ENCODE results near the gene ANKRD11. TPM values are rescaled to one million over a fixed set of nuclear protein-coding genes. Genes with fewer than 3 reads are reported as not detected.

ANKRD11 gene
- total and polyA plus RNA-seq, 8 donors, result 43.9 to 74.0 (median 46.2) TPM

DNA sequence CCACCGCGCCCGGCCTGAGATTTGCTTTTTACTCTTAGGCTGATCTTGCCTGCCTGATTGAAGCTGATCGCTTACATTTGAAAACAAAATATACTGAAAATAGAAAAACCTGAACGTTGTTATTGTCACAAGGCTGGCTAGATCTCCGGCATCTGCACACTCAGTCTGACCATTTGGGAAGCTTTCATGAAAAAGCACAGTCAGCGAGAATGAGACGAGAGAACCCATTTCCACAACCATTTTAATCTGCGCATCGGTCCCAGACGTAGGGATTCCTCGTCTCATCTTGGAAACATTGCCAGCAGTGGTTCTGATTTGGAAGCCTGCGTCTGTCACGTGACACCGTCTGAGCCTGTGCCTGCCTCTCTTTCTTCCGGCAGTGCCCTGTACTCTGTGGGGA is 38.7 kb upstream of the ANKRD11 start:
- ATAC-seq, result no peak

DNA sequence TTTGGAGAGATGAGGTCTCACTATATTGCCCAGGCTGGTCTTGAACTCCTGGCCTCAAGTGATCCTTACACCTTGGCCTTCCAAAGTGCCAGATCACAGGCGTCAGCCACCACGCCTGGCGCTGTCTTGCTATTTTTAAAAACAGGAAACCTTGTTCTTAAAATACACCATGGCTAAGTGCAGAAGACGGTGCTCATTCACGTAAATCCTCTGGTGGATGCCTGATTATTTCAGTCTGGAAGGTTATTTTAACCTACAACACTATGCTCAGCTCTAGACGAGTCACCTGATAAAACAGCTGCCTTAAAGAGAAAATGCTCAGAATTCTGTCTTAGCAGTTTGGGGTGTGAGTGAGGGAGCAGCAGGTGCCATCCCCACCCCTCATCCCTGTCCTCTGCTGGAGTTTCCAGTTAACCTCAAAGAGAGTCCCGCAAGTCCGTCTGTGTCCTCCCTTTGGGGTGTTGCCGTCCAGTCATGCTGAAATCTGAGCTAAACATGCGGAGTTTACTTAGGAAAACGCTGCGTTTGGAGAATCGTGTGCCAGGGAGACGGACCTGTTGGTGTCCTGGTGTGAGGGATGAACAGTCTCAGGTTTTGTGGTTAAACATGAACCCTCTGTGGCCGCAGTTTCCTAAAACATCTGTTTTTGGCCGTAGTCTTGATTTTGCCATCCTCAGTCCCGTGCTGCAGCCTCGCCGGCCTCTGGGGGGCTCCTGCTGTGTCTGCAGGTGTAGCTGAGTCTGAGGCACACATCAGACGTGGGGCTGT is 35.0 kb upstream of the ANKRD11 start:
- TF ChIP-seq, protein P1, sequence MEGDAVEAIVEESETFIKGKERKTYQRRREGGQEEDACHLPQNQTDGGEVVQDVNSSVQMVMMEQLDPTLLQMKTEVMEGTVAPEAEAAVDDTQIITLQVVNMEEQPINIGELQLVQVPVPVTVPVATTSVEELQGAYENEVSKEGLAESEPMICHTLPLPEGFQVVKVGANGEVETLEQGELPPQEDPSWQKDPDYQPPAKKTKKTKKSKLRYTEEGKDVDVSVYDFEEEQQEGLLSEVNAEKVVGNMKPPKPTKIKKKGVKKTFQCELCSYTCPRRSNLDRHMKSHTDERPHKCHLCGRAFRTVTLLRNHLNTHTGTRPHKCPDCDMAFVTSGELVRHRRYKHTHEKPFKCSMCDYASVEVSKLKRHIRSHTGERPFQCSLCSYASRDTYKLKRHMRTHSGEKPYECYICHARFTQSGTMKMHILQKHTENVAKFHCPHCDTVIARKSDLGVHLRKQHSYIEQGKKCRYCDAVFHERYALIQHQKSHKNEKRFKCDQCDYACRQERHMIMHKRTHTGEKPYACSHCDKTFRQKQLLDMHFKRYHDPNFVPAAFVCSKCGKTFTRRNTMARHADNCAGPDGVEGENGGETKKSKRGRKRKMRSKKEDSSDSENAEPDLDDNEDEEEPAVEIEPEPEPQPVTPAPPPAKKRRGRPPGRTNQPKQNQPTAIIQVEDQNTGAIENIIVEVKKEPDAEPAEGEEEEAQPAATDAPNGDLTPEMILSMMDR (IDR thresholded peaks at IDR 0.05), result no peak
- no peaks in the 10 kb centered on the region for H3K4me1 ChIP-seq
- H3K9me3 ChIP-seq, result no peaks in the 10 kb centered on the region
- DNase-seq (no peak), FAIRE-seq (no peak), ATAC-seq (no peak)
- WGBS, 2 donors, result 81 to 85% methylated on average over 20 of the region's 20 CpGs
- intact Hi-C loops (cut with DNase I), result no loop called here
- H3K27me3 ChIP-seq, result no peaks in the 10 kb centered on the region
- no peak overlapping the region for H3K27ac ChIP-seq
- no peak overlapping the region for H3K4me3 ChIP-seq
- peaks cover 0 to 42% (median 30%) of the 10 kb centered on the region in 3 donors for H3K36me3 ChIP-seq

More for the DNA sequence above, 38.7 kb upstream of the ANKRD11 start:
- Histone ChIP-seq H3K27ac (no peak overlapping the region), H3K9me3 (no peaks in the 10 kb centered on the region), H3K4me1 (no peaks in the 10 kb centered on the region), H3K27me3 (no peaks in the 10 kb centered on the region), H3K4me3 (no peak overlapping the region), H3K36me3 (peaks cover 0 to 60% (median 27%) of the 10 kb centered on the region in 3 donors)
- intact Hi-C loops (cut with DNase I), result no loop called here
- WGBS, 2 donors, result 88 to 90% methylated on average over 16 of the region's 16 CpGs
- TF ChIP-seq, protein P1 (IDR thresholded peaks at IDR 0.05), result no peak
- FAIRE-seq (no peak), DNase-seq (no peak)

DNA sequence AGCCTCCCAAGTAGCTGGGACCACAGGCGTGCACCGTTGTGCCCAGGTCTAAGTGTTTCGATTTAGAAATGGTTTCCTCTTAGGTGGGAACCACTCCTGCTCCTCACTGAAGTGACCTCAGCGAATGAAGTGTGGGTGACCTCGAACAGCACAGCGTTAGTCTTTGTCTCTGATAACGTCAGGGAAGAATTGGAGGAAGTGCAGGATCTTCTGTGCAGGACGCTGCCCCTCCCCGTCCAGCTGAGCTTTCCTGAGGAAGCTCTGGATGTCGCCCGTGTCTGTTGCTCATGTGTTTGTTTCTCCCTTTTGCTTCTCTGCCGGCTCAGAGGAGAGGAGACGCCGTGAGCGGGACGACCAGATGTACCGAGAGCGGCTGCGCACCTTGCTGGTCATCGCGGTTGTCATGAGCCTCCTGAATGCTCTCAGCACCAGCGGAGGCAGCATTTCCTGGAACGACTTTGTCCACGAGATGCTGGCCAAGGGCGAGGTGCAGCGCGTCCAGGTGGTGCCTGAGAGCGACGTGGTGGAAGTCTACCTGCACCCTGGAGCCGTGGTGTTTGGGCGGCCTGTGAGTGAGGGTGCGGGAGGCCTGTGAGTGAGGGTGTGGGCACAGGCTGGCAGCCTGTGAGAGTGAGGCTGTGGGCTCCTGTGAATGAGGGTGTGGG is 33.5 kb upstream of the ANKRD11 start:
- DNase-seq (no peak), FAIRE-seq (no peak), ATAC-seq (no peak)
- H3K4me3 ChIP-seq, result no peak overlapping the region
- peaks cover 3 to 31% (median 26%) of the 10 kb centered on the region in 3 donors for H3K36me3 ChIP-seq
- no peaks in the 10 kb centered on the region for H3K4me1 ChIP-seq
- intact Hi-C loops (cut with DNase I), result no loop called here
- 87 to 91% methylated on average over 32 of the region's 32 CpGs for WGBS, 2 donors
- TF ChIP-seq, protein P1 (IDR thresholded peaks at IDR 0.05), result no peak
- H3K9me3 ChIP-seq, result no peaks in the 10 kb centered on the region
- H3K27ac ChIP-seq, result no peak overlapping the region
- no peaks in the 10 kb centered on the region for H3K27me3 ChIP-seq

GRCh38 chr16:89522287-89522686 is 31.9 kb upstream of the ANKRD11 start:
- Histone ChIP-seq H3K4me3 (no peak overlapping the region), H3K27ac (no peak overlapping the region), H3K9me3 (no peaks in the 10 kb centered on the region), H3K27me3 (no peaks in the 10 kb centered on the region), H3K4me1 (no peaks in the 10 kb centered on the region), H3K36me3 (peaks cover 3 to 36% (median 23%) of the 10 kb centered on the region in 3 donors)
- ATAC-seq (no peak), FAIRE-seq (no peak), DNase-seq (no peak)
- TF ChIP-seq, protein P1 (IDR thresholded peaks at IDR 0.05), result no peak
- 92 to 94% methylated on average over 31 of the region's 31 CpGs for WGBS, 2 donors
- intact Hi-C loops (cut with DNase I), result no loop called here

DNA sequence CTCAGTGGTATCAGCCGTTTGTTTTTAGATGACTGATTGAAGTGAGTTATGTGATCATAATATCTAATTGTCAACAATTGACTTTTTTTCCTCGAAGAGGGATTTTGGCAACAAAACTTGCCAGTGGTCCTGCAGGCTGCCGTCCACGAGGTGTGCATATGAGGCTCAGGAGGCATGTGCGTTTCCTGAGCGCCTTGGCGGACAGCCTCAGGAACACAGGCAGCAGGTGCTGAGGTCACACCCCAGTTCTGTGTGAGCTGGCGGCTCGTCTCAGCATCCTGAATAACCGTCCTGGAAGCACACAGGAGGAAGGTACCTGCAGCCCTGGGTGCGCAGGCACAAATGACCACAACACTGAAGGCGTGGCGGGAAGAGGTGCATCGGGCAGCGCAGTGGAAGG is 29.5 kb upstream of the ANKRD11 start:
- Histone ChIP-seq H3K27me3 (no peaks in the 10 kb centered on the region), H3K9me3 (no peaks in the 10 kb centered on the region), H3K4me3 (no peak overlapping the region), H3K27ac (no peak overlapping the region), H3K4me1 (no peaks in the 10 kb centered on the region), H3K36me3 (peaks cover 3 to 24% (median 8%) of the 10 kb centered on the region in 3 donors)
- TF ChIP-seq, protein P1 (IDR thresholded peaks at IDR 0.05), result no peak
- no peak for FAIRE-seq
- no peak for DNase-seq
- intact Hi-C loops (cut with DNase I), result no loop called here
- no peak for ATAC-seq
- 73 to 81% methylated on average over 15 of the region's 15 CpGs for WGBS, 2 donors

Data from pancreas (tissue), 10 donors.